ENCODE measurements around the gene CACNA2D2.

DNA sequence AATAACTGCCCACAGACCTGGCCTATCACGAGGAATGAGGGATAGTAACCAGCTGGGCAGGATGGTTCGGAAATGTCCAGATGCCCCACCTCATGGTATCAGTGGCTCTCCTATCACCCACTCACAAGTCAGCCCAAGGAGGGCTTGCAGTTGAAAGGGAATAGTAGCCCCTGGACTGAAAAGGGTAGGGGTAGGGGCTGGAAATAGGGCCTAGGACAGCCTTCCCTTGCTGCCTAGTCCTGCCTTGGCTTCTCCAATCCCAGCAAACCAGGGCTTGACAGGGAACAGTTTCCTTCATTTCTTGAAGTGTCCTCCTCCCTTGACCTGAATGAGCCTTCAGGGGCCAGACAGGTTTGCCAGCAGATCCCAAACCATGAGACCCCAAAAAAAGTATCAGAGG lies 1.2 kb upstream of the CACNA2D2 start:
- TF ChIP-seq, protein P1, sequence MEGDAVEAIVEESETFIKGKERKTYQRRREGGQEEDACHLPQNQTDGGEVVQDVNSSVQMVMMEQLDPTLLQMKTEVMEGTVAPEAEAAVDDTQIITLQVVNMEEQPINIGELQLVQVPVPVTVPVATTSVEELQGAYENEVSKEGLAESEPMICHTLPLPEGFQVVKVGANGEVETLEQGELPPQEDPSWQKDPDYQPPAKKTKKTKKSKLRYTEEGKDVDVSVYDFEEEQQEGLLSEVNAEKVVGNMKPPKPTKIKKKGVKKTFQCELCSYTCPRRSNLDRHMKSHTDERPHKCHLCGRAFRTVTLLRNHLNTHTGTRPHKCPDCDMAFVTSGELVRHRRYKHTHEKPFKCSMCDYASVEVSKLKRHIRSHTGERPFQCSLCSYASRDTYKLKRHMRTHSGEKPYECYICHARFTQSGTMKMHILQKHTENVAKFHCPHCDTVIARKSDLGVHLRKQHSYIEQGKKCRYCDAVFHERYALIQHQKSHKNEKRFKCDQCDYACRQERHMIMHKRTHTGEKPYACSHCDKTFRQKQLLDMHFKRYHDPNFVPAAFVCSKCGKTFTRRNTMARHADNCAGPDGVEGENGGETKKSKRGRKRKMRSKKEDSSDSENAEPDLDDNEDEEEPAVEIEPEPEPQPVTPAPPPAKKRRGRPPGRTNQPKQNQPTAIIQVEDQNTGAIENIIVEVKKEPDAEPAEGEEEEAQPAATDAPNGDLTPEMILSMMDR (IDR thresholded peaks at IDR 0.05): no peak
- no peak for TF ChIP-seq EZH2 (IDR thresholded peaks at IDR 0.05)

Measured in neural progenitor cell (in vitro differentiated cells).